Spleen (tissue), 7 donors: Measurements from ENCODE around the gene FAM240A.

Experiments used
- POLR2A ChIP-seq, 3 donors: fragments of 450-650 bp; IDR thresholded peaks; one replicate each; pipeline ENCODE4 v1.5.1; 2017; ENCODE audit warnings: antibody characterized with exemption in 3 of 3, mild to moderate bottlenecking in 1 of 3
- POLR2AphosphoS5 ChIP-seq, 3 donors: sonication (generic); formaldehyde crosslinking; IDR thresholded peaks; one replicate each; pipeline ENCODE4 v1.5.1; 2017; ENCODE audit warnings: antibody characterized with exemption in 3 of 3
- TF ChIP-seq, protein P1 (sequence below), 11 experiments: fragments of 200-600 bp in 7 of 11; fragments of 450-650 bp in 4 of 11; sonication (generic) in 4 of 11; IDR thresholded peaks in 8 of 11; conservative IDR thresholded peaks in 3 of 11; 1 replicate in 7 of 11; 2 replicates in 4 of 11; pipeline versions ENCODE4 v1.4.0 to v1.8.0; 2016 to 2021; ENCODE audit warnings: antibody characterized with exemption in 11 of 11, inconsistent platforms in 4 of 11, mild to moderate bottlenecking in 1 of 11
- donor health status: DM: no; HTN: no; CAD: no; lungs with moderate emphysema.
- donor health status: DM: no; HTN: no; CAD: no.
- donor health status: DM: no; HTN: no; CAD: no.

DNA sequence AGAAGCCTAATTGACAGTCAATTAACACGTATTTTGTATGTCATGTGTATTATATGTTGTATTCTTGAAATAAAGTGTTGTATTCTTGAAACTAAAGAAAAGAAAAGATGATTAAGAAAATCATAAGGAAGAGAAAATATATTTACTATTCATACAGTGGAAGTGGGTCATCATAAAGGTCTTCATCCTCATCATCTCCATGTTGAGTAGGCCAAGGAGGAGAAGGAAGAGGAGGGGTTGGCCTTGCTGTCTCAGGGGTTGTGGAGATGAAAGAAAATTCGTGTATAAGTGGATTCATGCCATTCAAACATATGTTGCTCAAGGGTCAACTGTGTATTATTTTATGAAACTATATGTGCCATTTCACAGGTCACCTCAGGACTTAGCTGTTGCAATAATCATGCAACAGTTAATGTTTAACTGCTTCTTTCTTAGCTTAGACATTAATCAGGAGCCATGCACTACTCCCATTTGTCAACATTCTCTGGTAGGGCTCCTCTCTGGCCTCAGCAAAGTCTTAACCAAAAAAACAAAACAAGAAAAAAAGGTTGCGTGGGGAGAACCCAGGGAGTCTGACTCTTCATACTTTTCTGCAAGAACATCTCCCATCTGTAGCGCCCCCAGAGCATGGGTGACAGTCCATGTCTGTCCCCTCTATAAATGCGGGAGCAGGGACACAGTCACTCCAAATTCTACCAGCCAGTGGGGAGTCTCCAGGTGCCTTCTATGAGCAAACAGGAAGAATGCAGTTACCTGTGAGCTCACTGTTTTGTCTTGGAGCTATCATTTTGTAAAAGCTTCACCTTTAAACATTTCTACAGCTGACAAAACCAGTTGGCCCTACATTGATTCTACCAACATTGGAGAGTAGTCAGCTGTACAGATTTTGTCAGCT lies 26.3 kb upstream of the FAM240A start:
- TF ChIP-seq, protein P1, sequence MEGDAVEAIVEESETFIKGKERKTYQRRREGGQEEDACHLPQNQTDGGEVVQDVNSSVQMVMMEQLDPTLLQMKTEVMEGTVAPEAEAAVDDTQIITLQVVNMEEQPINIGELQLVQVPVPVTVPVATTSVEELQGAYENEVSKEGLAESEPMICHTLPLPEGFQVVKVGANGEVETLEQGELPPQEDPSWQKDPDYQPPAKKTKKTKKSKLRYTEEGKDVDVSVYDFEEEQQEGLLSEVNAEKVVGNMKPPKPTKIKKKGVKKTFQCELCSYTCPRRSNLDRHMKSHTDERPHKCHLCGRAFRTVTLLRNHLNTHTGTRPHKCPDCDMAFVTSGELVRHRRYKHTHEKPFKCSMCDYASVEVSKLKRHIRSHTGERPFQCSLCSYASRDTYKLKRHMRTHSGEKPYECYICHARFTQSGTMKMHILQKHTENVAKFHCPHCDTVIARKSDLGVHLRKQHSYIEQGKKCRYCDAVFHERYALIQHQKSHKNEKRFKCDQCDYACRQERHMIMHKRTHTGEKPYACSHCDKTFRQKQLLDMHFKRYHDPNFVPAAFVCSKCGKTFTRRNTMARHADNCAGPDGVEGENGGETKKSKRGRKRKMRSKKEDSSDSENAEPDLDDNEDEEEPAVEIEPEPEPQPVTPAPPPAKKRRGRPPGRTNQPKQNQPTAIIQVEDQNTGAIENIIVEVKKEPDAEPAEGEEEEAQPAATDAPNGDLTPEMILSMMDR (IDR thresholded peaks at IDR 0.05 in 8 of 11, conservative IDR thresholded peaks at IDR 0.05 in 3 of 11), result no peak
- no peak for TF ChIP-seq POLR2A (IDR thresholded peaks at IDR 0.05)
- TF ChIP-seq POLR2AphosphoS5 (IDR thresholded peaks at IDR 0.05), result no peak
